Effector memory CD4-positive, alpha-beta T cell (primary cell): ENCODE data around the gene KDM4C.
"Not testable (repeated sequence)": the region's sequence is repeated elsewhere in the genome, so short reads cannot be mapped to it uniquely, and the experiment has no call there.

Experiments
- DNase-seq, 3 donors: peaks; one replicate each; pipeline ENCODE4 v3.0.0-alpha.2; 2020
- H3K27ac ChIP-seq: 2 replicates; pipeline ENCODE4 v1.7.0; 2013; ENCODE audit warnings: mild to moderate bottlenecking, low read length, moderate library complexity; ENCODE audit not compliant: insufficient read depth, poor library complexity, severe bottlenecking
- H3K27me3 ChIP-seq: replicated peaks from 2 replicates; pipeline ENCODE4 v1.7.0; 2013; ENCODE audit warnings: mild to moderate bottlenecking, low read length; ENCODE audit not compliant: insufficient read depth, control insufficient read depth, poor library complexity, severe bottlenecking
- H3K36me3 ChIP-seq: 2 replicates; pipeline ENCODE4 v1.7.0; 2013; ENCODE audit warnings: mild to moderate bottlenecking, low read length, moderate library complexity; ENCODE audit not compliant: control insufficient read depth, insufficient read depth
- H3K4me1 ChIP-seq: 2 replicates; pipeline ENCODE4 v1.7.0; 2013; ENCODE audit warnings: low read length, mild to moderate bottlenecking; ENCODE audit not compliant: control insufficient read depth, insufficient read depth, poor library complexity, severe bottlenecking
- H3K4me3 ChIP-seq: 2 replicates; pipeline ENCODE4 v1.7.0; 2013; ENCODE audit warnings: low read length, low read depth, mild to moderate bottlenecking; ENCODE audit not compliant: insufficient read depth, poor library complexity, severe bottlenecking
- H3K9me3 ChIP-seq: 2 replicates; pipeline ENCODE4 v1.7.0; 2013; ENCODE audit warnings: mild to moderate bottlenecking, low read length, moderate library complexity; ENCODE audit not compliant: control insufficient read depth

KDM4C gene

DNA sequence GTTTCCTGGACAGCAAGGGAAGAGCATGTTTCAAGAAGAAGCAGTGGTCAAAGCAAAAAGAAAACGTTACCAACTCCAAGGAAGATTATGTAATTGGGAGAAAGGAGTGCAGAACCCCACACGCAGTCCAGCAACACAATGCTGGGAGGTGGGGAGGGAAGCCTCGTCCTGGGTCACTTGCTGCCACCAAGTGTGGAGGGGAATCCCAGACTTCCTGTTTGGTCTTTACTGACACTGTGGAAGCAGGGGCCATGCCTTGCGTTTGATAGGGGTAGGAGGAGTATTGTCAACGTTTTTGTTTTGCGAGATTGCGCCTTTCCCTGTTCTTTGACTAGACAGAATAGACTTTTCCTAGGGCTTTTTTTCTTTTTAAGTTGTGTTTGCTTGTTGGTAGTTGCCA lies 421.0 kb downstream of the KDM4C start:
- no peaks in the 10 kb centered on the region for H3K9me3 ChIP-seq

DNA sequence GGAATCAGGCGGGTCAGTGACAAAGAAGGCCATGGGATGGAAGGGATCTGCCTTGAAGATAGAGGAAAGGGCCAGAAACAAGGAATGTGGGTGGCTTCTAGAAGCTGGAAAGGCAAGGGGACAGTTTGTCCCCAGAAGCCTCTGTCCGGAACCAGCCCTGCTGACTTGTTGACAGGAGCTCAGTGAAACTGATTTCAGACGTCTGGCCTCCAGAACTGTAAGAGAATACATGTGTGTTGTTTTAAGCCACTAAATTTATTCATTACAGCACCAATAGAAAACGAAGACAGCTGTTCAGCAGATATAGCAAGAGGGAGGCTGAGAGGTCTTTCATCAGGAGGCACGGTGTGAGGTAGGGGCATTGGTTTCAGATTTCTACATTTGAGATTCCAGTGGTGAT lies 422.5 kb downstream of the KDM4C start:
- Histone ChIP-seq H3K27ac (no peak overlapping the region), H3K4me1 (no peaks in the 10 kb centered on the region), H3K27me3 (no peaks in the 10 kb centered on the region), H3K4me3 (no peak overlapping the region), H3K36me3 (peaks cover 12% of the 10 kb centered on the region), H3K9me3 (no peaks in the 10 kb centered on the region)
- DNase-seq: no peak

More for the DNA sequence above, 421.0 kb downstream of the KDM4C start:
- H3K27ac ChIP-seq: no peak overlapping the region
- no peak overlapping the region for H3K4me3 ChIP-seq
- H3K27me3 ChIP-seq: no peaks in the 10 kb centered on the region
- DNase-seq: no peak
- peaks cover 22% of the 10 kb centered on the region for H3K36me3 ChIP-seq
- H3K4me1 ChIP-seq: no peaks in the 10 kb centered on the region

DNA sequence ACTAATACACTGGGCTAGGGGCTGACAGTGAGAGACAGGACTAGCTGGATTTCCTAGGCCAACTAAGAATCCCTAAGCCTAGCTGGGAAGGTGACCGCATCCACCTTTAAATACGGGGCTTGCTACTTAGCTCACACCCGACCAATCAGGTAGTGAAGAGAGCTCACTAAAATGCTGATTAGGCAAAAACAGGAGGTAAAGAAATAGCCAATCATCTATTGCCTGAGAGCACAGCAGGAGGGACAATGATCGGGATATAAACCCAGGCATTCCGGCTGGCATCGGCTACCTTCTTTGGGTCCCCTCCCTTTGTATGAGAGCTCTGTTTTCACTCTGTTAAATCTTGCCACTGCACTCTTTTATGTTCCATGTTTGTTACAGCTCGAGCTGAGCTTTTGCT lies 425.4 kb downstream of the KDM4C start:
- not testable (repeated sequence) for H3K4me3 ChIP-seq, DNase-seq, H3K9me3 ChIP-seq, H3K27ac ChIP-seq, H3K4me1 ChIP-seq, H3K27me3 ChIP-seq, H3K36me3 ChIP-seq

DNA sequence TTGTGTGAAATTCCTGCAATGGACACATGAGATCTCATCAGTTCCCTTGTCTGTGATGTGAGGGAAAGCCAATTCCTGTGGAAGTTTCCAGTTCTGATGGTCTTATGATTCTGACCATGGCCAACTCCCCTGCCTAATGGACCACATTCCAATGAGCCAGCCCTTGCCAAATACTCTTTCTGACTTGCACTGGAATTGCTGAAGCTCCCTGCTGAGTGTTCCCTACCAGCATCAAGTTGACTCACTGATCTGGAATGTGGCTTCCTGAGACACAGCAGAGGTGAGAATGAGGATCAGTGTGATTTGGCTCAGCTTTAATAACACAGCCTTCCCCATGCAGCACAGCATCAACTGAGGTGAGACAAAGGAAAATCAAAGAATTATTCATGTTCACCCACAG lies 427.8 kb downstream of the KDM4C start:
- Histone ChIP-seq H3K27ac (no peak overlapping the region), H3K9me3 (no peaks in the 10 kb centered on the region), H3K36me3 (no peaks in the 10 kb centered on the region), H3K27me3 (no peaks in the 10 kb centered on the region), H3K4me3 (no peak overlapping the region), H3K4me1 (no peaks in the 10 kb centered on the region)
- DNase-seq: no peak

DNA sequence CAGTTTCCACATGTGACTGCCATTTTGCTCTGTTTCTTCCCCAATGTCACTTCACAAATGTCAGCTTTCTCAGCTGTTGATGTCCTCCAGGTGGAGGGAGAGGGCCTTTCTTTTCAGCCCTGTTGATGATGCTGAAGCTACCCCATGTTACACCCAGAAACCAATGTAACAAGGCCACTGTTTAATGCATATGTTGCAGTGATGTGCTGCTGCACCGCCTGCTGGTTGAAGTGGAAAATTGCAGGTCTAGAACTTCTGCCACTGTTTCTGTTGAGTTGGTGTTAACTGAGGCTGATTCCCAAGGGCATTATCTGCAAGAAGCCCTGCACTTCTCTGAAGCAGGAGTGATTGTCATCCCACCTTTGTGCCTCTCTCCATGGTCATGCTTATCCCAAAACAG lies 428.4 kb downstream of the KDM4C start:
- Histone ChIP-seq H3K36me3 (no peaks in the 10 kb centered on the region), H3K9me3 (no peaks in the 10 kb centered on the region), H3K27me3 (no peaks in the 10 kb centered on the region), H3K27ac (no peak overlapping the region), H3K4me3 (no peak overlapping the region), H3K4me1 (no peaks in the 10 kb centered on the region)
- DNase-seq: no peak

DNA sequence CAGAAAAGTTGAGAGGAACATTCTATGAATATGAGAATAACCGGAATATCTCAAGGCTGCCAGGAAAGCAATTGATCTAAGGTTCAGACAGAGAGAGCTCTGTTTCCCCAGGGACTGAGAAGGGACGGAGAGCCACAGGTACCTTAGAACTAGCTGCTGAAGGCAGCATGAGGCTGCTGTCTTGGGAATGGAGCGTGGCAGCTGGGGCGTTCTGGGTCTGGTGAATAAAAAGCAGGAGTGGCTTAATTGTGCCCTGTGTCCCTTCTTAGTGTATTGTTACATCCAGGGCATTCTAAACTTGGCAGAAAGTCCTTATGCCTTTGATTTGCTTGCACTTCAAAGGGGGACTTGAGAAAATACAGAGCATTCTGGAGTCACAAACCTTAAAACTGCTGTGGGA lies 434.5 kb downstream of the KDM4C start:
- Histone ChIP-seq H3K27ac (no peak overlapping the region), H3K4me1 (no peaks in the 10 kb centered on the region), H3K36me3 (no peaks in the 10 kb centered on the region), H3K9me3 (no peaks in the 10 kb centered on the region), H3K4me3 (no peak overlapping the region), H3K27me3 (no peaks in the 10 kb centered on the region)
- DNase-seq: no peak

DNA sequence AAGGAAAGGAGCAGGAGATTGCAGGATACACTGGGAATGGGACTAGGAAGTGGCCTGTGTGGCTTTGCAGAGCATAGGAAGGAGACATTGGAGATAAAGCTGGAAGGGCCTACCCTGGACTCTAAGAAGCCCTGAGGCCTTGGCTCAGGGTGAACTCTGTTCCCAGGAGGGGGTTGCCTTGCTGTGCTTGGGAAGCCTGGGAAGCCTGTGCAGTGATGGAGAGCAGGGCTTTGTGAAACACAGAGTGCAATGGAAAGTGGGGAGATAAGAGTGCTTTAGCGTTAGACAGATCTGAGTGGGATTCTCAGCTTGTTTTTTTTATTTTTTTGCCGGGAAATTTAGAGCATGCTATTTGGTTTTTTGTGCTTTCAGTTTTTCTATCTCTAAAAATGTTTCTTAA lies 437.8 kb downstream of the KDM4C start:
- no peaks in the 10 kb centered on the region for H3K9me3 ChIP-seq
- no peak overlapping the region for H3K4me3 ChIP-seq
- no peaks in the 10 kb centered on the region for H3K4me1 ChIP-seq
- no peaks in the 10 kb centered on the region for H3K36me3 ChIP-seq
- H3K27ac ChIP-seq: no peak overlapping the region
- DNase-seq: no peak
- no peaks in the 10 kb centered on the region for H3K27me3 ChIP-seq

DNA sequence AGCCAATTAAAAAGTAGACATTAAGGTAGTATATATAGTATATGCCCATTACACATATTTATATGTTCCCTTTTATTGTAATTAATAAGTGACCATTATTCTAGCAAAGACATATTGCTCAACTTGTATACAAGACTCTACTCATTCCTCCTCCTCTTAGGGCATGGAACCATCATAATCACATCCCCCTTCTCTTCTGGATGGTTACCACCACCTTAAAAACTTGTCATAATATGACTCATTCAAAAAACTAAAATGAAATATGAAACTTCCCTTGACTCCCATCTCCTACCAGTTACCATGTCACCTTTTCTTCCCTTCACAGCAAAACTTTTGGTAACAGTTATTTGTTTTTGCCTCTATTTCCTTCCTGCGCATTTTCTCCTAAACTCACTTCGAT lies 438.7 kb downstream of the KDM4C start:
- H3K36me3 ChIP-seq: no peaks in the 10 kb centered on the region
- DNase-seq: no peak

DNA sequence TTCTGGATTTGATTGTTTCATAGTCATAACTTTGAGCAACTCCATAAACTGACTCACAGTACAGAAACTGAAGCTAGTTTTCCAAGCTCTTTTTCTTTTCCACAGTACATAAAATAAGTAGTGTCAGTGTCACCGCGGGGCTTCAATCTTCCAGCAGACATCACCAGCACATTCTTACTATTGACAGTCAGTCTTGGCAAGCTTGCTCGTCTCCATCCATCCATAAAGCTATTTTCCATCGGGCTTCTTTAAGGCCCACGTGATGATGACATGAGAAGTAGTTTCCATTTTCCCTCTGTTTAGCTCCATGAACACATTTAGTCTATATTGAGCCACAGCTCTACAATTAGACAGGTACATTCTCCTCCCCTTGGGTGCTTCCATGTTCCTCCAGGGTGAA lies 443.4 kb downstream of the KDM4C start:
- no peak overlapping the region for H3K4me3 ChIP-seq
- no peak for DNase-seq
- no peaks in the 10 kb centered on the region for H3K36me3 ChIP-seq
- H3K9me3 ChIP-seq: no peaks in the 10 kb centered on the region
- no peak overlapping the region for H3K27ac ChIP-seq
- H3K4me1 ChIP-seq: no peaks in the 10 kb centered on the region
- no peaks in the 10 kb centered on the region for H3K27me3 ChIP-seq

More for the DNA sequence above, 438.7 kb downstream of the KDM4C start:
- H3K27ac ChIP-seq: no peak overlapping the region
- H3K9me3 ChIP-seq: no peaks in the 10 kb centered on the region
- no peaks in the 10 kb centered on the region for H3K27me3 ChIP-seq
- H3K4me1 ChIP-seq: no peaks in the 10 kb centered on the region
- H3K4me3 ChIP-seq: no peak overlapping the region

DNA sequence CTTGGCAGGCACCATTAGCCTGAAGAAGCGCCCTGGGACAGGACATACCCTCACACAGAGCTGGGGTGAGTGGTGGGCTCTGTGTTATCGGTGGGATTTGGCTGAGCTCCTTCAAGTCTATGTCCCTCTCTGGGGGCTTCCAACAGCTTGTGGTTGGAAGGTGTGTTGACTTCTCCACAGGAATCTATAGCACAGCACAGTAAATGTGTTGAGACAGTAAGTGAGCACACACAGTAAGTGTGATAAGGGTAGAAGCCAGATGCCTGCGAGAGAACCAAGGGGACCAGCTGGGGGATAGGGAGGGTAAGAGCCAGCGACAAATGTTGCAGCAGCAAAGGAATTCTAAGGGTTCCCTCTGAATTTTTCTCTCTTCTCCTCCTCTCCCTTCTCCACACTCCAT lies 448.0 kb downstream of the KDM4C start:
- Histone ChIP-seq H3K27ac (no peak overlapping the region), H3K4me3 (no peak overlapping the region), H3K27me3 (no peaks in the 10 kb centered on the region), H3K4me1 (no peaks in the 10 kb centered on the region), H3K9me3 (no peaks in the 10 kb centered on the region), H3K36me3 (no peaks in the 10 kb centered on the region)
- DNase-seq: no peak

DNA sequence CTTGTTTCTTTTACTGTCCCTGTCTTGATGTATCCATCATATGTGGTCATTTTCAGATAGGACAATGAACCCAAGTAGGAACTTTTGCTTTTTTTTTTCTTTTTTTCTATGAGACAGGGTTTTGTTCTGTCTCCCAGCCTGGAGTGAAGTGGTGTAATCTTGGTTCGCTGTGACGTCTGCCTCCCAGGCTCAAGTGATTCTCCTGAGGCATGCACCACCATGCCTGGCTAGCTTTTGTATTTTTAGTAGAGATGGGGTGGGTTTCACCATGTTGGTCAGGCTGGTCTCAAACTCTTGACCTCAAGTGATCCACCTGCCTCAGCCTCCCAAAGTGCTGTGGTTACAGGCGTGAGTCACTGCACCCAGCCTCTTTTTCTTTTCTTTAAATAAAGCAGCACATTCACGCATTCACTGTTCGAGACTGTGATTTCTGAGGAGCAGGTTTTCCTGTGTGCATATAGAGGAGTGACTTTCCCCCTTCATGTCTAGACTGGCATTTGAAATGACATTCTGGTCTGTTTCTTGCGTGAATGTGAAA lies 448.5 kb downstream of the KDM4C start:
- Histone ChIP-seq H3K27ac (no peak overlapping the region), H3K9me3 (no peaks in the 10 kb centered on the region), H3K27me3 (no peaks in the 10 kb centered on the region), H3K36me3 (no peaks in the 10 kb centered on the region), H3K4me1 (no peaks in the 10 kb centered on the region), H3K4me3 (no peak overlapping the region)
- no peak for DNase-seq
